ENCODE measurements around the gene ARHGAP26. TPM values are rescaled to one million over a fixed set of nuclear protein-coding genes. Genes with fewer than 3 reads are reported as not detected.

The ARHGAP26 gene
- total RNA-seq, 4 donors from 2014 or later = 35.0 to 72.2 (median 44.0) TPM

- no peak for TF ChIP-seq CTCF (IDR thresholded peaks at IDR 0.05; ENCODE audit: low read depth)
Observed at GRCh38 chr5:142789206-142789605, 19.0 kb downstream of the ARHGAP26 start.

GRCh38 chr5:142792012-142792864 is 22.1 kb downstream of the ARHGAP26 start:
- no peak for TF ChIP-seq CTCF (IDR thresholded peaks at IDR 0.05; ENCODE audit: low read depth)

GRCh38 chr5:142792865-142793232 is 22.7 kb downstream of the ARHGAP26 start:
- TF ChIP-seq CTCF (IDR thresholded peaks at IDR 0.05; ENCODE audit: low read depth) = no peak

GRCh38 chr5:142794537-142794936 is 24.4 kb downstream of the ARHGAP26 start:
- TF ChIP-seq CTCF (IDR thresholded peaks at IDR 0.05; ENCODE audit: low read depth) = no peak

GRCh38 chr5:142795251-142795650 is 25.1 kb downstream of the ARHGAP26 start:
- TF ChIP-seq CTCF (IDR thresholded peaks at IDR 0.05; ENCODE audit: low read depth) = no peak

GRCh38 chr5:142796492-142797109 is 26.4 kb downstream of the ARHGAP26 start:
- TF ChIP-seq CTCF (IDR thresholded peaks at IDR 0.05; ENCODE audit: low read depth) = no peak

- TF ChIP-seq CTCF (IDR thresholded peaks at IDR 0.05; ENCODE audit: low read depth) = no peak
Observed at GRCh38 chr5:142797420-142797819, 27.2 kb downstream of the ARHGAP26 start.
